Fibroblast of skin of back (primary cell): ENCODE data around the gene TRAIP.
"Not testable (repeated sequence)": the region's sequence is repeated elsewhere in the genome, so short reads cannot be mapped to it uniquely, and the experiment has no call there.

Source experiments
- DNase-seq: peaks from one replicate; pipeline ENCODE4 v3.0.0-alpha.2; 2013

Gene TRAIP

DNA sequence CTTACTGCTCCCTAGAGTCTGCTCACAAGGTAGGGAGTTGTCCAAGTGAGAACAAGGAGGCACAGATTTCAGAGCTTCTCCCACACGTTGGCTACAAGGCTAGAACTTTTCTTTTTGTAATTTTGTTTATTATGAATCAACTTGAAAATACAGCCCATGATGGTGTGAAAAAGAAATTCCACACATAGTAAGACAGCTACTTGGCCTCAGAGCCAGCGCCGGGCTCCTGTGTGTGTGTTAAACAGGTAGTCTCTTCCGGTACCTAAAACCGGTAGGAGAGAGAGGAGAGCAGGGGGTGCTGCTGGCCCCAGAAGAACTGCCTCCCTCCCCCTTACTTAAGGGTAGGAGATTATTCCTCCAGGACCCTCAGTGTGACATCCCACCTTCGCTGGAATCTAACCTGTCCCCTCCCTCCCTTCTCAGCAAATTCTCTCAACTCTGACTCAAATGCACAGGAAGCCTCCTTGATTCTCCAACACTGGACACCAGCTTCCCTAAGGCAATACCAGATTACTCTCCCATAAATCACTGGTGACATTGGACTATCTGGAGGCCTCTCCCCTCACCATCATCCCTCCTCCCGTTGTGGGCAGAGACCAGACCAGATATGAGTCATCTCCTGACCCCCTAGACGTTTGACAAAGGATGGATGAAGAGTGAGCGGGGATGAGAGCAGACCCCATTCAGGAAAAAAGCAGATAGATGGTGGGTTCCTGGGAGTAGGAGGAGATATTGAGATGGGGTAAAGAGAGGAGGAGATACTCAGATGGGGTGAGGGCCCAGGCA, 65.5 kb downstream of the TRAIP start:
- peak; percentile 54 for DNase-seq

DNA sequence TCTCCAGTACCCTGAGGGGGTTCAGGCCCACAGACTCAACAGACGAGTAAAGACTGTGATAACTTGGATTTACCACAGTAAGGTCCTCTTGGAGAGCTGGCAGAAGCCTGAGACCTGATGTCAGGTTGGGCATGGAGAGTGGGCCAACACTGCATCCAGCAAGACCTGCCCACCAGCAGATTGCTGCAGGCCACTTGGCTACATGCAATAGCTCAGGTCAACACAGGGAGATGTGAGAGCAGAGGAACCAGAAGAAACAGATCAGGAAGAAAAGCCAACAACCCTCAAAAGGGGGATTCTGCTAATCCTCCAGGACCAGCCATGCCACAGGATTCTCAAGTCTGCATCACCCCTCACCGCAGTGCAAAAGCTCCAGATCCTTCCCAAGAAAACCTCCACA, 68.3 kb downstream of the TRAIP start:
- no peak for DNase-seq

DNA sequence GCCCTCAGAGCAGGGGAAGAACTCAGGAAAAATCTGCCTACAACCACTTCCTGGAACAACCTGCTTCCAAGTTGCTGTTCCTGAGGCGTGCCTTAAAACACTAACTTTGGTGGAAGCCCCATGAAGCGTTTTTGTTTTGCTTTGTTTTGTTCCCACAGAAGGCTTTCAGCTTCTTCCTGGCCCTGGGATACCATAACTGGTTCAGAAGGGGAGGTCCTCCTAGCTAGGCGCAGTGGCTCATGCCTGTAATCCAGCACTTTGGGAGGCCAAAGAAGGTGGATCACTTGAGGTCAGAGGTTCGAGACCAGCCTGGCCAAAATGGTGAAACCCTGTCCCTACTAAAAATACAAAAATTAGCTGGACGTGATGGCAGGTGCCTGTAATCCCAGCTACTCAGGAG, 68.8 kb downstream of the TRAIP start:
- DNase-seq: no peak

DNA sequence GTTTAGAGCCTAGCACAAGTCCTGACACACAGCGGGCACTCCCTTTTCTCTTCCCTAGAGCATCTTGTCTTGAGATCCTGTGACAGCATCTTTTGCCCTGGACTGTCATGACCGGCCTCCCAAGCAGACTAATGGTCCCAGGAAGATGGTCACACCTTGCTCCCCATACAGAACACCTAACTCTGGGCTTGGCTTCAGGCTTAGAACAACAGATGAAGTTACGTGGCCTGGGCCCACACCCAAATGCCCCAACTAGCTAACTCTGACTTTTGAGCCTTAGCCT, 69.2 kb downstream of the TRAIP start:
- no peak for DNase-seq

DNA sequence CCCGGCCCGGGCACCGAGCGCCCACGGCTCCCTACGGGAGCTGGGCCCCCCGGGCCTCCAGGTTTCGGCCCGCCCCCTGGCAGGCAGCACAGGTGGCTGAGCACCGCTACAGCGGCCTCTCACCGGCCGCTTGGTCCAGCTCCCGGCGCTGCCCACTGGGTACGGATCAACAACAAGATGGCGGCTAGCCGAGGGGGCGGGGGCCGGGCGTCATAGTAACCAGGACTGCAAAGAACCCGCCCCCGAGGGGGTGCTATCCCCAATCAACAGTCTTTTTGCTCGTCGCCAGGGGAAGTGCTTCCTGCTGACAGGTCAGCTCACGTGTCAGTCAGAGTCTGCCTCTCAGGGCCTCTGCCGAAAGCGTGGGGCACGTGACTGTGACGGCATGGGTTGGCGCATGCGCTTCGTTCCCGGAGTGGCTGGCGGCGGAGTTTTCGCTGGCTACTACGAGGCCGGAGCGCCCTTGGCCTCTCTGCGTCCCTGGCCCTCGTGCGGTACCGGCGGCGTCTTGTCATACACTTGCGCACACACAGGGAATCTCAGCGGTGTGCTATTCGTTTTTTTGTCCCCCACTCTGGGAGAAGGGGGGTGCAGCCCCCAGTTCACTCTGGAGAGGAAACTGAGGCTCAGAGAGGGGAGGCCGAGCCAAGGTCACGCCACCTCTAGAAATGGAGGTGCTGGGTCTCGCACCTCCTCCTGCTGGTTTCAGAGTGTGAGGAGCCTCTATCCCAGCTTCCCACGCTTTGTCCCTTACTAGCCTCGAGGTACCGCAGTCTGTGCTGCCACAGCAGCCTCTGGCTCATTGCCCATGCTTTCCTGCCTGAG, 69.8 kb downstream of the TRAIP start, which contains the start of gene IP6K1:
IP6K1 (minus strand) TSS at position 186 of the 825 bp plus-strand sequence. CDS start 38,502 bp downstream, outside the sequence.
- peak; percentile 100 for DNase-seq

DNA sequence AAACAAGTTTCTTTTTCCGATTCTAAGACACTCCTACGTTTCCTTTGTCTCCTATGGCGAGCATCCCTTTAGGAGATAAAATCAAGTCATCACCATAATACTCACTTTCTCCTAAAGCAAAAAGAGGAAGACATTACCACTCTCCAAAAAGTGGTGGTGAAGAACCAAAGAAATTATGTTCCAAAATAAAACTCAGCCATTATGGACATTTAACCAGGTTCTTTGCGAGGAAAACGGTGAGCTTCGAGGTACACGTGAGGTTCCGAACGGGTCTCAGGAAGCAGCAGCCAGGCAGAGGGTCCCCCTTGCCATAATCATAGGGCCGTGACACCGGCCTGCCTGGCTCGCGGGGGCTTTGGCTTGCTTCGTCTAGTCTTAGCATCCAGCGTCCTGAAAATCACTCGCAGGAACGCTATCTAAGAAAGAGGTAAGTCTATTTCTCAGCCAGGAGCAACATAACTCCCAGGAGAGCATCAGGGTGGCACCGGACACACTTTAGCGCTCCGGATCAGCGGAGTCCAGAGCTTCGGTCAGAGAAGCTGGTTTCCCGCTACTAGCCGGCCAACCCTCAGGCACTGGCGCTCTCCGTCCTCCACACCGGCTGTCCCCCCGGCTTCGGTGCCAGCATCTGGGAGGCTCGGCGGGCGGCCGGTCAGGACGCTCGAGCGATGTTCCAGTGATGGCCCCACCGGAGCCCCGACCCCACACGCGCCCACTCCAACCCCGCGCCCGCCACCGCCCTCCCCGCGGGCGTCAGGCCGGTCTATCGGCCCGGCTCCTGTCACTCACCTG, 70.6 kb downstream of the TRAIP start:
- peak; percentile 26 for DNase-seq

DNA sequence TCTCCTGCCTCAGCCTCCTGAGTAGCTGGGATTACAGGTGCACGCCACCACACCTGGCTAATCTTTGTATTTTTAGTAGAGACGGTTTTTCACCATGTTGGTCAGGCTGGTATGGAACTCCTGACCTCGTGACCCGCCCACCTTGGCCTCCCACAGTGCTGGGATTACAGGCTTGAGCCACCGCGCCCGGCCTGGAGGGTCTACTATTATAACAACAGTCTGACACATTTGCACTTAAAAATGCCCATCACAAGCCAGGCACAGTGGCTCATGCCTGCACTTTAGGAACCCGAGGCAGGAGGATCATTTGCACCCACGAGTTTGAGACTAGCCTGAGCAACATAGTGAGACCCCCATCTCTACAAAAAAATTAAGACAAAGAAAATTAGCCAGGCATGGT, 74.1 kb downstream of the TRAIP start:
- DNase-seq: not testable (repeated sequence)

DNA sequence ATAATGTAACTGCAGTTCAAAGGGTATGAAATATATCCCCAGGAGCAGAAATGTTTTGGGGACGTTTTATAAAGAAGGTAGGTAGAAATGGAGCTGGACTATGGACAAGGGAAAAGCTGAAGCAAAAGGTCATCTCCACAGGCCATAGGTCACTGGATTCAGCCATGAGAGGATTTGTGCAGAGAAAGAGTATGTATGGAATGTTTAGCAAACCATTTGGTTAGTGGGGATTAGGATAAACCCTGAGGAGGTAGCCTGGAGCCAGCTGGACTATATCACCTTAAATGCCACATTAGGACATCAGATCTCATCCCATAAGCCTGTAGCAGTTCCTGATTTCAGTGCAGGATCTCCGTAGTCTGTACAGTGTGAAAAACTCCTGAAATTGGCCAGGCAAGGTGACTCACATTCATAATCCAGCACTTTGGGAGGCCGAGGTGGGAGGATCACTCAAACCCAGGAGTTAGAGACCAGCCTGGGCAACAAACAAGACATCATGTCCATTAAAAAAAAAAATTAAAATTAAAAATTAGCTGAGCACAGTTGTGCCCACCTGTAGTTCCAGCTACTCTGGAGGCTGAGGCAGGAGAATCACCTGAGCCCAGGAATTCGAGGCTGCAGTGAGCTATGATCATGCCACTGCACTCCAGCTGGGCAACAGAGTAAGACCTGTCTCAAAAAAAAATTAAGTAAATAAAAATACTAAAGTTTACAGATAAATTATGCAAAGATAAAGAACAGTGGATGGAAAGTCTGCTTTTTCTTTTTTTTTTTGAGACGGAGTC, 74.8 kb downstream of the TRAIP start:
- DNase-seq: no peak

DNA sequence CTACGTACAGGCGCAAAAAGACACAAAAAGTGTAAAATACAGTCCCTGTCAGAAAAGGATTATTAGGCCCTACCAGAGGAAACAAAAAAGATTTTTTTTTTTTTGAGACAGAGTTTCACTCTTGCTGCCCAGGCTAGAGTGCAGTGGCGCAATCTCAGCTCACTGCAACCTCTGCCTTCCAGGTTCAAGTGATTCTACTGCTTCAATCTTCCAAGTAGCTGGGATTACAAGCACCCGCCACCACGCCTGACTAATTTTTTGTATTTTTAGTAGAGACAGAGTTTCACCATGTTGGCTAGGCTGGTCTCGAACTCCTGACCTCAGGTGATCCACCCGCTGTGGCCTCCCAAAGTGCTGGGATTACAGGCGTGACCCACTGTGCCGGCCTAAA, 75.4 kb downstream of the TRAIP start:
- not testable (repeated sequence) for DNase-seq

DNA sequence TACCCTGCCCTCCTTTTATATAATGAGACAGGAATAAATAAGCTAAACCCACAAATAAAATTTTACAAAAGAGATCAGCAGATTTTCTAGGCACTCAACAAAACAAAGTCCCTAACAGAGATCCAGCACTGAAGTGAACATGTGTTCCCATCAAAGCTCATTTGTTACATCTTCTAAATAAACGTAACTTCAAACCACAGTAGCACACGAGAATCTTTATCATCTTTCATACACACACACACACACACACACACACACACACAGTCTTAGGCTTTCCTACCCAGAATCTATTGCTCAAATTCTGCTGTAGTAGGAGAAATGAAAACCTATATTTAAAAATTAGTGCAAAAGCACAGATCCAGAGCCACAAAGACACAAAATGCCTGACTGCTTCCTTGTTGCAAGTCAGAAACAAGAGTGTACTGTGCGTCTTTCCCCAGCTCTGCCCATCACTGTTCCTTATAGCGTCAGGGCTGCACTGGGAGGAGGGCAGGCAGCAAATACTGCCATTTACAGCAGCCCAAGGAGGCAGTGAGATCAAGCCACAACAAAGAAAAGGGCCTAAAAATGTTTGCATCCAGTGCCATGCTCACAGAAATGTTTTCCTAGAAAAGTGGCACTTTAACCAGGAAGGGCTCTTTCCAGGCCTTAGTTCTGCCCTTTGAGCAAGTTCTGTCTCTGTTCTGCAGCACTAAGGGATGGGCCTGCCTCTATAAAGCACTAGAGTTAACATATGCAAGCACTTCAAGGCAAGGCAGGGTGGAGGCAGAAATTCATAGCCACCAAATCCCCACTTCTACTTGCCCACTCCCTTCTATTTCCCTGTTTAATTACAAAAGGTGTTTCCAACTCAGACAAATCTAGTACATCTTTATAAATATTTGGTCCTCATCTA, 76.0 kb downstream of the TRAIP start:
- no peak for DNase-seq

DNA sequence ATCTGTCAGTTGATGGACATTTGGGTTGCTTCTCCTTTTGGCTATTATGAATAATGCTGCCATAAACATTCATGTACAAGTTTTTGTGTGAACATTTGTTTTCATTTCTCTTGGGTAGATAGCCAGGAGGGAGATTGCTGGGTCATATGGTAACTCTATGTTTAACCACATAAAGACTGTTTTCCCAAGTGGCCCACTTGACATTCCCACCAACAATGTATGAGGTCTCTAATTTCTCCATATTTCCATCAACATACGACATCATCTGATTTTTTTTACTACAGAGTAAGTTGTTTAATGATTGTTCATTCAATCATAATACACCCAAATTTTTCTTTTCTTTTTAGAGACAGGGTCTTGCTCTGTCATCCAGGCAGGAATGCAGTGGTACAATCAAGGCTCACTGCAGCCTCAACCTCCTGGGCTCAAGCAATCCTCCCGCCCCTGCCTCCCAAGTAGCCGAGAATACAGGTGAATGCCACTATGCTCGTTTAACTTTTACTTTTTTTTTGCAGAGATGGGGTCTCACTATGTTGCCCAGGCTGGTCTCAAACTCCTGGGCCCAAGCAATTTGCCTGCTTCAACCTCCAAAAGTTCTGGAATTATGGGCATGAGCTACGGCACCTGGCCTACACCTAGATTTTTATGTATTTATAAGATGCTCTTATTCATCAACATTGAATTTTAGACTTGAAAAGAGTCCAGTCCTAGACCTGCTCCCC, 76.8 kb downstream of the TRAIP start:
- DNase-seq: peak; percentile 60
